RPMI7951 (cell line): ENCODE measurements around the gene PTGIR. TPM values are rescaled to one million over a fixed set of nuclear protein-coding genes. Genes with fewer than 3 reads are reported as not detected.
A peak's percentile ranks its signal among the peaks of the same experiment; 100 is the strongest.
"Not testable (repeated sequence)": the region's sequence is repeated elsewhere in the genome, so short reads cannot be mapped to it uniquely, and the experiment has no call there.

ENCODE experiments used
- DNase-seq: peaks from one replicate; pipeline ENCODE4 v3.0.0-alpha.2; 2012; ENCODE audit warnings: low read depth
- total RNA-seq: library from RNA; depleted of rRNA; stranded (reverse); fragments of >200 nt; shearing (Covaris generic); gene quantifications from 2 replicates; pipeline ENCODE4 v1.2.3, GENCODE V29; 2014

The PTGIR gene
- total RNA-seq, 1 experiment from 2014 or later: 0.60 TPM

DNA sequence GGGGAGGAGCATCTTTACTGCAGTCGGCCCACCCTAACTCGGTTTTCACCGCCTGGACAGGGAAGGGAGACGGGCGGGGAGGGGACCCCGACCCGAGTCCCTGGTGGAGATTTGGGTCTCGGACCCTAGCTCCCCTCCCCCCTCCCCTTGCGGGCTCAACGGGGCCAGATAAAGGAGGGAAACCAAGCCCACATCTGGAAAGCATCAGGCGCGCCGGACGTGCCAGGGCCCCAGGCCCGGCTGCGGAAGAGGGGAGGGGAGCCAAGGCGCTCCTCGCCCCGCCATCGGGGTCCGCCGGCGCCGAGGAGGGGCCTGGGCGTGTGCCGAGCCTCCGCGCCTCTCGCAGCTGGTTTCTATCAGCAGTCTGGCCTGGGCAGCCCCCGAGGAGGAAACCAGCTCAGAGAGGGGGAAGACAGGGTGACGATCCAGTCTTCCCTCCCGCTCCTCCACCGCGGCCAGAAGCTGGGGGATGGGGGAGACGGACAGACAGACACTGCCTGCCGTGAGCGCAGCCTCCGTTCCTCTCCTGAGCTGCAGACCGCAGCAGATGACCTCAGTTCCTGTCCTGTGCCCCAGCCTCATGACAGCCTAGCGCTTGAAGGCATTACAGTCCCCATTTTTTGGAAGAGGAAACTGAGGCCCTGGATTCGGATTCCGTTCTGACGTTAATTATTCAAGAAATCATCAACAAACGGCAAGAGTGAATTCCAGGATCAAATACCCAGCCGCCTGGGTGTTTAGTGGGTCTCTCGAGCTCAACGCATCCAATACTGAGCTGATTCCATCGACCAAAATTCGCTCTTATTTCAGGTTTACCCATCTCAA, 14.7 kb upstream of the PTGIR start:
- DNase-seq: peak; percentile 87

DNA sequence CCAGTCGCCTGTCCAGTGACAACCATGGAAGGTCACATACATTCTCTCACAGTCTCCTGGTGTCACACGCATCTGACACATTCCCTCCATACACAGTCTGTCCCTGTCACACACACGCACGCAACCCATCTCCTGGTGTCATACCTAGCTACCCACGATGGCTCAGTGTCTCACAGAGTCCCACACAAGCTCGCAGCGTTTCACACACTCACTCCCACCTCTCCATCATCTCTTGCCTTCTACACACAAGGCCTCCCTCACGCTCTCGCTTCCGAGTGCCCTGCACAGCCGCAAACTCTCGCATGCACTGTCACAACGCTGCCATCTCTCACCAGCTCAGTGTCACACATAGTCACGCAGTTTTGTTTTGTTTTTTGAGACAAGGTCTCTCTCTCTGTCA, 12.3 kb upstream of the PTGIR start:
- DNase-seq: no peak

- DNase-seq: no peak
These were observed 11.3 kb upstream of the PTGIR start, which contains the start of gene GNG8 for GRCh38 chr19:46635920-46636761. GNG8 (minus strand) TSS chr19:46636202; CDS start chr19:46634682, 1,520 bp downstream.

DNA sequence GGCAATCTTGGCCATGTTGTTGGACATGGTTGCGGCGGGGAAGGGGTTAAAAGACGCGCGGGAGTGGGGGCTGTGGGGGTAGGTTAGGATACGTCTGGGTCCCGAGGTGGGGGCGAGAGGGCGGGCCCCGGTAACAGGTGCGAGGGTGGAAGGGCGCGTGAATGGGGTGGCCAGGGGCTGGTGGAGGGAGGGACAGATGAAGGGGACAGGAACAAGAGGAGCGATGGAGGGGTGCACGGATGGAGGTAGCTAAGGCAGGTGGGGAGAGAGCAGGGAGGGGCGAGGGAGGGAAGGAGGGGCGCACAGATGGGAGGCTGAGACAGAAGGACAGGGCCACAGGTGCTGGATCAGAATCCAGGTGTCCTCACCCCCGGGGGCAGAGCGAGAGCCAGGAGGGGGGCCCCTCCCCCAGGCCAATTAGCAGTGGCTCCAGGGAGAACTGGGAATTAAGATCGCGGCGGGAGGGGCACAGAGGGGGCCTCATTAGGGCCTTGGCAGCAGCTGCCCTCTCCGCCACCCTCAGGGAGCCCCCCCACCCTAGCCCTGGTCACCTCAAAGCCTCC, 9.8 kb upstream of the PTGIR start:
- DNase-seq: no peak

DNA sequence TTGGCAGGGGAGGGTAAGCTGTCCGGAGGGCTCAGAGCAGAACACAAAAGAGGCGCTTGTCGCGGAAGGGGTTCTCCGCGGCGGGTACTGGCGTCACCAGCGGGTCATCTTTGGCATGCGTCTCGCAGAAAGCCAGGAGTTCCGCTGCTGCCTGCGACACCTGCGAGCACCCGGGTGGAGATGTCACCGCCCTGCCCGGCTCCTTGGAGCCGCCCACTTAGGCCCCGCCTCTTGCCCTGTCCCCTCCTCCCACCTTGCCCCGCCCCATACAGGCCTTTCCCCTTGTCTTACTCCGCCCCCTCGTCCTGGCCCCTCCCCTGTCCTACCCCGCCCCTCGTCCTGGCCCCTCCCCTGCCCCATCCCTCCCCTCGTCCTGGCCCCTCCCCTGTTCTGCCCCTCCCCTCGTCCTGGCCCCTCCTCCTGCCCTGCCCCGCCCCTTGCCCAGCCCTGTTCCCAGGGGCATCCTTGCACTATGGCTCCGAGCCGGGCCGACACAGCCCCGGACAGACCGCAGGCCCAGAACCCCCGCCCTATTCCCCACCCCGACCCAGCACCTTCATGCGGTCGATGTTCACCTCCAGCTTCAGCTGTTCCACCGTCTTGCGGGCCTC, 9.3 kb upstream of the PTGIR start:
- peak; percentile 81 for DNase-seq

DNA sequence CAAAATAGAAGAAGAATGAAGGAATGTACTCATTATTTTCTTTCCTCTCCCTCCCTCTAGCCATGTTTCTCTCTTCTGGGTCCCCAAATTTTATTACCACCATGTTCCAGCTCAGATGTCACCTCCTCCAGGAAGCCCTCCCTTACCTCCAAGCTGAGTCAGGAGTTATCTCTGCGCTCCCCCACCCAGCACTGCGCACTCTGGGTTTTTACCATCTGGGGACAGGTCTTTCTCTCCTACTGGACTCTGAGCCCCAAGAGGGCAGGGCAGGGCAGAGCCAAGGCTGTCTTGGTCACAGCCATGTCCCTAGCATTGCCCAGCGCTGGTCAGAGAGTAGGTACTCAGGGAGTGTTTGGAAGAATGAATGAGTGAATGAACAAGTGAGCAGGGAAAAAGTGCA, 8.2 kb upstream of the PTGIR start:
- no peak for DNase-seq

DNA sequence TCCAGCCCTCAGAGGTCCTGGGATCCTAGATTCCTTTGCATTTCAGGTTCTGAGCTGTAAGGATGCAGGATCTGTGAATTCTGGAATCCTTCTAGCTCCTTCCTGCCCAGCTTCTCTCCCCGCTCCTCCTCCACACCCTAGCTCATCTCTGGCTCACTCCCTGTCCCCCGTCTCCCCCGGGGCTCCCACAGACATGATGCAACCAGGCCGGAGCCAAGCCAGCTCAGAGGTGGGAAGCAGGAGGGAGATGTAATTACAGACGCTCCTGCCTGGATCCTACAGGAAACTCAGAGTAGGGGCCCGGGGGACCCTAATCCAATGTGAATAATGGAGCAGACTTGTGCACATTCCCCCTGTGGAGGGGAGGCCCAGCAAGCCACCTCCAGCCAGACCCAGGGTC, 6.6 kb upstream of the PTGIR start:
- peak; percentile 49 for DNase-seq

- no peak for DNase-seq
These were observed 5.8 kb upstream of the PTGIR start for GRCh38 chr19:46630586-46631205.

- peak; percentile 16 for DNase-seq
These were observed 4.7 kb upstream of the PTGIR start for GRCh38 chr19:46629546-46630025.

DNA sequence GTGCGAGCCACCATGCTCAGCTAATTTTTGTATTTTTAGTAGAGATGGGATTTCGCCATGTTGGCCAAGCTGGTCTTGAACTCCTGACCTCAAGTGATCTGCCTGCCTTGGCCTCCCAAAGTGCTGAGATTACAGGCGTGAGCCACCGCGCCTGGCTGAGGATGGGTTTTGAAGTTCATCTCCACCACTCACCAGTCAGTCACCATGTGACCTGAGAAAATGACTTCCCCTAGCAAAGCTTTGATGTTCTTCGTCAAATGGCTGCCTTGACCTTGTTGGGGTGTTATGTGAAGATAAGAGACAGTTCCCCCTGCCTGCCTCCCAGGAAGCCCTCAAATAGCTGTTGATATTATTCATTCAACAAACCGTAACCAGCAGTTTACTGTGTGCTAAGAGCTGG, 4.1 kb upstream of the PTGIR start:
- DNase-seq: not testable (repeated sequence)

DNA sequence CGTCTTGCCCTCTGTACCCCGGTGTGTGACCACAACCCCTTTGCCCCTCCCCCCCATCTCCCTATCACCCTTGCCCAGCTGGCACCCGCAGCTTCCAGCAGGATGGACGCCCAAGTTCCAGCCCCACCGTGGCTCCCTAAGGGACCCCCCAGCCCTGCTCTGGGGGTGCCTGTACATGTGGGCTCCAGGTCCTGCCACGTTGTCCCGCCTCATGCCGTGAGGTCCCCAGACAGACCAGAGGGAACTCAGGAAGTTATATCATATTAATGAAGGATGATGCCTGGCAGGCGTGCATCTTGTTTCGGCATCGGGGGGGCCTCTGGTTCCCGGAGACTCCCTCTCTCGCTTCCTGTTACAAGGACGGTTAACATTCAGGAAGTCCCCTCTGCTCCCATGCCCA, 1.6 kb upstream of the PTGIR start:
- DNase-seq: no peak

DNA sequence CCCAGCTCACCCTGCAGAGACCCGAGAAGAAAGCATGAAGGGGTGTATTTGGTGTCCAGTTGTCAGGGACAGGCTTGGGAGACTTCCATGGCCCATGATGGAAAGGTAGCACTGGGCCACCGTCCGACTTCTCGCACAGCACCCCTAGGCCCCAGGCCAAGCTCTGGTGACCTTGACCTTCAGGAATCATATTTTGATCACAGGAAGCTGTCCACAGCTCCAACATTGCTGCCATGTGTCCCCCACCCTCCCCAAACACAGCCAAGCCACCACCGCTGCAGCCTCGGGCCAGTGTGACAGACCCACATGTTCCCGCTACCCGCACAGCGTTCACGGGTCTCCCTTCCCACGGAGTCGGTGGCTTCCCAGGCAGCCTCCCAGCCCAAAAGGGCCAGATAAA, 842 bp upstream of the PTGIR start:
- DNase-seq: no peak

DNA sequence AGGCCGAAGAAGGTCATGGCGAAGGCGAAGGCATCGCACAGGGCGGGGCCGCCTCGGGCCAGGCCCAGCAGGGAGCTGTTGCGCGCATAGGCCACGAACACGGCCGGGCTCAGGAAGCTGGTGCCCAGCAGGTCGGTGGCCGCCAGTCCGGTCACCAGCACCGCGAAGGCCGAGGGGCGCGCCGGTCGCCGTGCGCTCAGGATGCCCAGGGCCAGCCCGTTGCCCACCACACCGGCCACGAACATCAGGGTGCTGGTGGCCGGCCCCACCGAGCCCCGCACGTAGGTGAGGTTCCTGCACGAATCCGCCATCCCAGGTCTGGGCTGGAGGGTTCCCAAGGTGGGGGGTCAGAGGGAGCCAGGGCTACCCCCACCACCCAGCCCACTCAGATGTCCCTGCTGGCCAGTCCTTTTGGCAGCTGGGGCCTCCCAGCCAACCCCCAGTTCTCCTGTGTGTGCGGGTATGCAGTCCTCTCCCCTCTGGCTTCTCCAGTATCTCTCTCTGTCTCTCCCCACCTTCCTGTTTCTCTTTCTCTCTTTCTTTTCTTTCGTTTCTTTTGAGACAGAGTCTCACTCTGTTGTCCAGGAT, 880 bp downstream of the PTGIR start:
- no peak for DNase-seq

DNA sequence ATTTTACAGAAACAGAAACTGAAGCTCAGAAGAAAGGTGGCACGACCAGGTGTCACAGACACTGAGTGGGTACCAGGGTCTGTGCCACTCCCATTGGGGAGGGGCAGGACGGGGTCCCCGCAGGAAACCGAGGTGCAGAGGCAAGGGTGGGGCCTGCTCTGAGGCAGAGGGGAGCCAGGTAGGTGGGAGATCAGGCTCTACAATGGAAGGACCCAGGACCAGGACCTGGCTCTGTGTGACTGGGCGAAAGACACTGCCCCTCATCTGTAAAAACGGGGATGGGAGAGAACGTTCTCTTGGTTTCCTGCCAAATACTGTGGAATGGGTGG, 2.8 kb downstream of the PTGIR start:
- DNase-seq: no peak

GRCh38 chr19:46621191-46622117, 3.4 kb downstream of the PTGIR start:
- DNase-seq: no peak

- DNase-seq: no peak
These were observed 4.2 kb downstream of the PTGIR start for GRCh38 chr19:46620716-46621115.

GRCh38 chr19:46620267-46620666, 4.6 kb downstream of the PTGIR start:
- no peak for DNase-seq

GRCh38 chr19:46618670-46619231, 6.1 kb downstream of the PTGIR start:
- no peak for DNase-seq

DNA sequence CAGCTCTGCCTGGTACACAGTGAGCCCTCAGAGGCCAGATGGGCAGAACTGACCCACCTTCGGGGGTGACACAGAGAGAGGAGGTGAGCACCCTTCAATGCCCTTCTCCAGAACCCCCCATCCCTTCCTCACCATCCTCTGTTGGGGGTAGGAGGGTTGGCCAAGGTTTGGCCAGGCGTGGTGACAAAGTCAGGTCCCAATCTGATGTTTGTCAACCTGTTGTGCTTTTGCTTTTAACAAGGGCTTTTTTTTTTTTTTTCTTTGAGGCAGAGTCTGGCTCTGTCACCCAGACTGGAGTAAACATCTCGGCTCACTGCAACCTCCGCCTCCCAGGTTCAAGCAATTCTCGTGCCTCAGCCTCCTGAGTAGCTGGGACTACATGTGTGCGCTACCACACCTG, 7.3 kb downstream of the PTGIR start:
- no peak for DNase-seq
